A549 (cell line): ENCODE results near the gene SAMD4B. TPM values are rescaled to one million over a fixed set of nuclear protein-coding genes. Genes with fewer than 3 reads are reported as not detected.
A peak's percentile ranks its signal among the peaks of the same experiment; 100 is the strongest.

ENCODE experiments used
- ATAC-seq, 2 experiments: fragments of 200-7000 bp in 1 of 2; fragments of >200 bp in 1 of 2; cut with Nextera tagmentation in 1 of 2; cut with Tn5 transposase in 1 of 2; 3 replicates each; pipeline versions ENCODE4 v1.8.0 to v1.9.1; 2018 to 2020; ENCODE audit warnings: mild to moderate bottlenecking in 1 of 2, moderate library complexity in 1 of 2
- CTCF ChIA-PET: fragments of 300-600 bp; sonication (Branson Sonifier 250); formaldehyde crosslinking; extraction: SDS; loops from one replicate; lab custom pipeline; 2021; ENCODE audit warnings: antibody characterized with exemption, inconsistent platforms; lab: Yijun Ruan, JAX
- POLR2A ChIA-PET: fragments of 350-600 bp; formaldehyde crosslinking; extraction: SDS; loops from one replicate; lab custom pipeline; 2021; ENCODE audit warnings: antibody characterized with exemption, inconsistent platforms; lab: Yijun Ruan, JAX
- DNase-seq, 2 experiments: peaks; one replicate each; pipeline versions ENCODE4 v3.0.0 to v3.0.0-alpha.2; 2011 to 2016; ENCODE audit warnings: low read depth in 1 of 2, low spot score in 1 of 2
- FAIRE-seq: peaks from 2 replicates; lab custom pipeline; 2011; peaks lifted over from hg19 to GRCh38; lab: Jason Lieb, UNC
- H3K27ac ChIP-seq, 2 experiments: fragments of >200 bp; sonication (Bioruptor Twin); formaldehyde crosslinking; 3 replicates each; pipeline ENCODE4 v1.5.1; 2016 to 2017
- H3K4me1 ChIP-seq: fragments of >200 bp; sonication (Bioruptor Twin); formaldehyde crosslinking; 3 replicates; pipeline ENCODE4 v1.6.1; 2016
- H3K4me2 ChIP-seq: fragments of >200 bp; sonication (Bioruptor Twin); formaldehyde crosslinking; 3 replicates; pipeline ENCODE4 v1.6.1; 2016
- H3K4me3 ChIP-seq: fragments of >200 bp; sonication (Bioruptor Twin); formaldehyde crosslinking; 3 replicates; pipeline ENCODE4 v1.5.1; 2016
- H3K9me3 ChIP-seq: fragments of >200 bp; sonication (Bioruptor Twin); formaldehyde crosslinking; 3 replicates; pipeline ENCODE4 v1.6.1; 2016
- BCL3 ChIP-seq: fragments of >200 bp; sonication (Bioruptor Twin); formaldehyde crosslinking; IDR thresholded peaks from 3 replicates; pipeline ENCODE4 v1.6.1; 2016
- BHLHE40 ChIP-seq: IDR thresholded peaks from 2 replicates; pipeline ENCODE4 v1.6.1; 2012; ENCODE audit warnings: low read depth, low read length, inconsistent platforms
- CBX8 ChIP-seq: fragments of 200-600 bp; sonication (generic); IDR thresholded peaks from 2 replicates; pipeline ENCODE4 v1.6.1; 2016
- CEBPB ChIP-seq, 2 experiments: fragments of >200 bp in 1 of 2; sonication (Bioruptor Twin) in 1 of 2; formaldehyde crosslinking in 1 of 2; IDR thresholded peaks; 2 replicates each; pipeline ENCODE4 v1.6.1; 2012 to 2016
- CHD4 ChIP-seq: fragments of 200-600 bp; sonication (generic); IDR thresholded peaks from 2 replicates; pipeline ENCODE4 v1.6.1; 2016; ENCODE audit warnings: antibody characterized with exemption, mild to moderate bottlenecking, borderline replicate concordance
- EHMT2 ChIP-seq: fragments of 200-600 bp; sonication (generic); IDR thresholded peaks from 2 replicates; pipeline ENCODE4 v1.6.1; 2016; ENCODE audit warnings: antibody characterized with exemption, low read depth, mild to moderate bottlenecking, moderate library complexity
- FOSB ChIP-seq: fragments of 250-450 bp; sonication (Bioruptor Pico); IDR thresholded peaks from 2 replicates; pipeline ENCODE4 v1.5.0; 2020; ENCODE audit warnings: mild to moderate bottlenecking, moderate library complexity
- HMGXB4 ChIP-seq: fragments of 250-450 bp; sonication (Bioruptor Pico); IDR thresholded peaks from 2 replicates; pipeline ENCODE4 v1.5.0; 2021; ENCODE audit warnings: mild to moderate bottlenecking, moderate library complexity, borderline replicate concordance
- HOXA7 ChIP-seq: fragments of 250-450 bp; sonication (Bioruptor Pico); IDR thresholded peaks from 2 replicates; pipeline ENCODE4 v1.5.0; 2020; ENCODE audit warnings: mild to moderate bottlenecking, moderate library complexity
- HOXB13 ChIP-seq: fragments of 250-450 bp; sonication (Bioruptor Pico); IDR thresholded peaks from 2 replicates; pipeline ENCODE4 v1.5.0; 2020; ENCODE audit warnings: low read depth, mild to moderate bottlenecking, moderate library complexity
- HOXB5 ChIP-seq: fragments of 250-450 bp; sonication (Bioruptor Pico); IDR thresholded peaks from 2 replicates; pipeline ENCODE4 v1.5.0; 2020; ENCODE audit warnings: mild to moderate bottlenecking, moderate library complexity
- JUN ChIP-seq, 2 experiments: fragments of >200 bp; sonication (Bioruptor Twin); formaldehyde crosslinking; IDR thresholded peaks; 2 replicates in 1 of 2; 3 replicates in 1 of 2; pipeline ENCODE4 v1.6.1; 2016 to 2017
- JUNB ChIP-seq: fragments of >200 bp; sonication (Bioruptor Twin); formaldehyde crosslinking; IDR thresholded peaks from 2 replicates; pipeline ENCODE4 v1.6.1; 2016
- MAFK ChIP-seq: fragments of 450-650 bp; IDR thresholded peaks from 2 replicates; pipeline ENCODE4 v1.6.1; 2014; ENCODE audit not compliant: partially characterized antibody
- NFE2L2 ChIP-seq: fragments of 150-350 bp; conservative IDR thresholded peaks from 2 replicates; pipeline ENCODE4 v1.6.1; 2014; ENCODE audit warnings: low read length
- NR3C1 ChIP-seq: fragments of >200 bp; sonication (Bioruptor Twin); formaldehyde crosslinking; IDR thresholded peaks from 3 replicates; pipeline ENCODE4 v1.6.1; 2017
- PHF8 ChIP-seq: fragments of 200-600 bp; sonication (generic); IDR thresholded peaks from 2 replicates; pipeline ENCODE4 v1.6.1; 2016; ENCODE audit warnings: low read depth, mild to moderate bottlenecking, antibody characterized with exemption, moderate library complexity, borderline replicate concordance
- POLR2AphosphoS2 ChIP-seq: conservative IDR thresholded peaks from 2 replicates; pipeline ENCODE4 v1.6.1; 2012; ENCODE audit warnings: low read length, improper control_type of control experiment, inconsistent platforms
- REST ChIP-seq: fragments of 200-600 bp; sonication (generic); IDR thresholded peaks from 2 replicates; pipeline ENCODE4 v1.6.1; 2016; ENCODE audit warnings: antibody characterized with exemption, mild to moderate bottlenecking, moderate library complexity
- ZC3H11A ChIP-seq: fragments of 450-650 bp; IDR thresholded peaks from 2 replicates; pipeline ENCODE4 v1.6.1; 2014; ENCODE audit warnings: antibody characterized with exemption, mild to moderate bottlenecking
- WGBS: methylation state at CpG from one replicate; pipeline ENCODE4 v1.1.6; 2017; ENCODE audit errors: missing lambda C conversion rate; 5-methylcytosine and 5-hydroxymethylcytosine counted together
- polyA plus RNA-seq, 4 experiments: library from polyadenylated mRNA; depleted of rRNA in 3 of 4; stranded (reverse); fragments of >200 nt; fragmentation: RNase III in 1 of 4; extraction: RNeasy Plus Mini Kit Qiagen cat#74134 plus additional on column Dnase treatment in 1 of 4; gene quantifications; 2 replicates in 3 of 4; 3 replicates in 1 of 4; pipeline ENCODE4 v1.2.3, GENCODE V29; 2011 to 2017

SAMD4B gene
- polyA plus RNA-seq, 2 of the 4 experiments (the other 2 are of a cell fraction), result 82.1 to 118 TPM

- Histone ChIP-seq H3K4me2 (no peak overlapping the region), H3K4me3 (no peak overlapping the region), H3K9me3 (no peaks in the 10 kb centered on the region), H3K27ac (no peak overlapping the region)
- DNase-seq (no peak), FAIRE-seq (no peak), ATAC-seq (no peak)
- ChIA-PET CTCF (interaction anchor here (1.0 to 4.3 kb wide), 7 partner anchors 10 to 32 kb away, joined by 4 to 25 read pairs (median 6); partner anchors contain the start of genes MED29, PAF1 and PLEKHG2), POLR2A (interaction anchor here (0.9 to 3.5 kb wide), 2 partner anchors 11 to 56 kb away, joined by 3 to 22 read pairs; partner anchors contain the start of genes MED29, PAF1 and RPS16)
- TF ChIP-seq POLR2AphosphoS2, result no peak
- no peak for TF ChIP-seq MAFK
- TF ChIP-seq EHMT2, result no peak
- TF ChIP-seq REST, result no peak
- TF ChIP-seq, all 56 proteins: peak for 0
- no peaks in the 10 kb centered on the region for H3K4me1 ChIP-seq
- WGBS, result 93% methylated on average over 14 of the region's 14 CpGs
Observed at GRCh38 chr19:39379865-39380396, 37.7 kb downstream of the SAMD4B start.

- Histone ChIP-seq H3K4me3 (no peak overlapping the region), H3K27ac (no peak overlapping the region), H3K4me1 (no peaks in the 10 kb centered on the region)
- ChIA-PET CTCF (interaction anchor here (0.9 to 4.3 kb wide), 9 partner anchors 8 to 70 kb away, joined by 3 to 25 read pairs (median 6); partner anchors contain the start of genes MED29 and PAF1), POLR2A (interaction anchor here (0.9 to 3.5 kb wide), 2 partner anchors 11 to 55 kb away, joined by 3 to 22 read pairs; partner anchors contain the start of genes MED29, PAF1 and RPS16)
- ATAC-seq, result no peak
- WGBS, result 91% methylated on average over 17 of the region's 17 CpGs
- TF ChIP-seq HOXB13 (CRISPR knock-in tag), result no peak
- no peak for TF ChIP-seq CHD4
- TF ChIP-seq, all 56 proteins: peak for 0
- no peak for DNase-seq
- peak; percentile 83 for FAIRE-seq
- no peak overlapping the region for H3K4me2 ChIP-seq
- H3K9me3 ChIP-seq, result no peaks in the 10 kb centered on the region
Observed at GRCh38 chr19:39380521-39381502, 38.6 kb downstream of the SAMD4B start.

GRCh38 chr19:39381910-39382611 is 39.8 kb downstream of the SAMD4B start:
- ChIA-PET CTCF (interaction anchor here (0.7 to 5.4 kb wide), 12 partner anchors 8 to 271 kb away, joined by 3 to 50 read pairs (median 6); partner anchors contain the start of genes MED29, PAF1, PLEKHG2 and SAMD4B), POLR2A (interaction anchor here (0.7 to 3.5 kb wide), 2 partner anchors 9 to 40 kb away, joined by 4 to 22 read pairs; partner anchors contain the start of genes MED29, PAF1 and SAMD4B)
- H3K4me3 ChIP-seq, result no peak overlapping the region
- no peak overlapping the region for H3K4me2 ChIP-seq
- peak; percentile 88 for FAIRE-seq
- no peaks in the 10 kb centered on the region for H3K9me3 ChIP-seq
- 72% methylated on average over 10 of the region's 10 CpGs for WGBS
- no peak for TF ChIP-seq JUN (IDR thresholded peaks at IDR 0.05)
- TF ChIP-seq BCL3, result no peak
- TF ChIP-seq CEBPB (IDR thresholded peaks at IDR 0.05), result no peak
- no peak for TF ChIP-seq NFE2L2
- TF ChIP-seq HOXA7 (CRISPR knock-in tag), result no peak
- no peak for TF ChIP-seq HOXB5 (CRISPR knock-in tag)
- TF ChIP-seq ZC3H11A, result no peak
- TF ChIP-seq POLR2AphosphoS2, result 0 out of 2 replicates have a peak, but pooled peaks have one; percentile 42
- TF ChIP-seq FOSB (CRISPR knock-in tag), result no peak
- no peak for TF ChIP-seq HMGXB4 (CRISPR knock-in tag)
- TF ChIP-seq MAFK, result peak; percentile 33
- no peak for TF ChIP-seq BHLHE40
- no peak for TF ChIP-seq PHF8
- TF ChIP-seq JUNB, result no peak
- TF ChIP-seq NR3C1, result no peak
- TF ChIP-seq CBX8, result no peak
- no peaks in the 10 kb centered on the region for H3K4me1 ChIP-seq
- H3K27ac ChIP-seq, result no peak overlapping the region
- ATAC-seq, result peak; percentile 28 to 35; a peak in 4 of 6 replicates
- no peak for DNase-seq
